ENCODE measurements around the gene GSTA4. TPM values are rescaled to one million over a fixed set of nuclear protein-coding genes. Genes with fewer than 3 reads are reported as not detected.

The GSTA4 gene
- total and polyA plus RNA-seq, 2 of the 13 experiments (the other 11 are each of a cell fraction or from before 2014, with no cell fraction given) = 34.1 to 53.6 TPM

DNA sequence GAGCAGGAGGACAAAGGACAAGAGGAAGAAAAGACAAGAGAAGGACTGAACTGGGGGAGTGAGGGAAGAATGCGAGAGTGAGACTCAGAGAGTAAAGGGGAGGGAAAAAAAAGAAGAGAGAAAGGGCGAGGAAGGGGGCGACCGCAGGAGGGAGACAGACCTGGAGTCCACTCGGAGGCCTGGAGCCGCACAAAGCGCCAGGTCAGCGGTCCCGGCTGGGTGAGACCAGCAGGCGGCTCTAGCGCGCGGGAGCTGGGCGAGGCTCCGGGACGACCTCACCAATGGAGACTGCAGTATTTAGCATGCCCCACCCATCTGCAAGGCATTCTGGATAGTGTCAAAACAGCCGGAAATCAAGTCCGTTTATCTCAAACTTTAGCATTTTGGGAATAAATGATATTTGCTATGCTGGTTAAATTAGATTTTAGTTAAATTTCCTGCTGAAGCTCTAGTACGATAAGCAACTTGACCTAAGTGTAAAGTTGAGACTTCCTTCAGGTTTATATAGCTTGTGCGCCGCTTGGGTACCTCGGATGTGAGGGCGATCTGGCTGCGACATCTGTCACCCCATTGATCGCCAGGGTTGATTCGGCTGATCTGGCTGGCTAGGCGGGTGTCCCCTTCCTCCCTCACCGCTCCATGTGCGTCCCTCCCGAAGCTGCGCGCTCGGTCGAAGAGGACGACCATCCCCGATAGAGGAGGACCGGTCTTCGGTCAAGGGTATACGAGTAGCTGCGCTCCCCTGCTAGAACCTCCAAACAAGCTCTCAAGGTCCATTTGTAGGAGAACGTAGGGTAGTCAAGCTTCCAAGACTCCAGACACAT, at the start of gene GSTA4 (continued):
- TF ChIP-seq, protein P1, sequence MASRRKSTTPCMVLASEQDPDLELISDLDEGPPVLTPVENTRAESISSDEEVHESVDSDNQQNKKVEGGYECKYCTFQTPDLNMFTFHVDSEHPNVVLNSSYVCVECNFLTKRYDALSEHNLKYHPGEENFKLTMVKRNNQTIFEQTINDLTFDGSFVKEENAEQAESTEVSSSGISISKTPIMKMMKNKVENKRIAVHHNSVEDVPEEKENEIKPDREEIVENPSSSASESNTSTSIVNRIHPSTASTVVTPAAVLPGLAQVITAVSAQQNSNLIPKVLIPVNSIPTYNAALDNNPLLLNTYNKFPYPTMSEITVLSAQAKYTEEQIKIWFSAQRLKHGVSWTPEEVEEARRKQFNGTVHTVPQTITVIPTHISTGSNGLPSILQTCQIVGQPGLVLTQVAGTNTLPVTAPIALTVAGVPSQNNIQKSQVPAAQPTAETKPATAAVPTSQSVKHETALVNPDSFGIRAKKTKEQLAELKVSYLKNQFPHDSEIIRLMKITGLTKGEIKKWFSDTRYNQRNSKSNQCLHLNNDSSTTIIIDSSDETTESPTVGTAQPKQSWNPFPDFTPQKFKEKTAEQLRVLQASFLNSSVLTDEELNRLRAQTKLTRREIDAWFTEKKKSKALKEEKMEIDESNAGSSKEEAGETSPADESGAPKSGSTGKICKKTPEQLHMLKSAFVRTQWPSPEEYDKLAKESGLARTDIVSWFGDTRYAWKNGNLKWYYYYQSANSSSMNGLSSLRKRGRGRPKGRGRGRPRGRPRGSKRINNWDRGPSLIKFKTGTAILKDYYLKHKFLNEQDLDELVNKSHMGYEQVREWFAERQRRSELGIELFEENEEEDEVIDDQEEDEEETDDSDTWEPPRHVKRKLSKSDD (CRISPR knock-in tag; IDR thresholded peaks at IDR 0.05; ENCODE audit: low read depth) = peak; percentile 45; the same call in 1 of the 2 replicates
- peak; percentile 54; the same call in 1 of the 2 replicates for TF ChIP-seq SNAI1 (CRISPR knock-in tag; IDR thresholded peaks at IDR 0.05; ENCODE audit: borderline replicate concordance)
- peak; percentile 86 for TF ChIP-seq BORCS8-MEF2B (CRISPR knock-in tag; IDR thresholded peaks at IDR 0.05)
- TF ChIP-seq ZNF775 (CRISPR knock-in tag; IDR thresholded peaks at IDR 0.05; ENCODE audit: borderline replicate concordance) = peak; percentile 59; the same call in 1 of the 2 replicates
- TF ChIP-seq, protein P2, sequence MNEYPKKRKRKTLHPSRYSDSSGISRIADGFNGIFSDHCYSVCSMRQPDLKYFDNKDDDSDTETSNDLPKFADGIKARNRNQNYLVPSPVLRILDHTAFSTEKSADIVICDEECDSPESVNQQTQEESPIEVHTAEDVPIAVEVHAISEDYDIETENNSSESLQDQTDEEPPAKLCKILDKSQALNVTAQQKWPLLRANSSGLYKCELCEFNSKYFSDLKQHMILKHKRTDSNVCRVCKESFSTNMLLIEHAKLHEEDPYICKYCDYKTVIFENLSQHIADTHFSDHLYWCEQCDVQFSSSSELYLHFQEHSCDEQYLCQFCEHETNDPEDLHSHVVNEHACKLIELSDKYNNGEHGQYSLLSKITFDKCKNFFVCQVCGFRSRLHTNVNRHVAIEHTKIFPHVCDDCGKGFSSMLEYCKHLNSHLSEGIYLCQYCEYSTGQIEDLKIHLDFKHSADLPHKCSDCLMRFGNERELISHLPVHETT (CRISPR knock-in tag; conservative IDR thresholded peaks at IDR 0.05) = peak; percentile 58; the same call in 1 of the 2 replicates
- peak; percentile 19; the same call in 1 of the 2 replicates for TF ChIP-seq KLF15 (CRISPR knock-in tag; IDR thresholded peaks at IDR 0.05; ENCODE audit: borderline replicate concordance)
- TF ChIP-seq, protein P3, sequence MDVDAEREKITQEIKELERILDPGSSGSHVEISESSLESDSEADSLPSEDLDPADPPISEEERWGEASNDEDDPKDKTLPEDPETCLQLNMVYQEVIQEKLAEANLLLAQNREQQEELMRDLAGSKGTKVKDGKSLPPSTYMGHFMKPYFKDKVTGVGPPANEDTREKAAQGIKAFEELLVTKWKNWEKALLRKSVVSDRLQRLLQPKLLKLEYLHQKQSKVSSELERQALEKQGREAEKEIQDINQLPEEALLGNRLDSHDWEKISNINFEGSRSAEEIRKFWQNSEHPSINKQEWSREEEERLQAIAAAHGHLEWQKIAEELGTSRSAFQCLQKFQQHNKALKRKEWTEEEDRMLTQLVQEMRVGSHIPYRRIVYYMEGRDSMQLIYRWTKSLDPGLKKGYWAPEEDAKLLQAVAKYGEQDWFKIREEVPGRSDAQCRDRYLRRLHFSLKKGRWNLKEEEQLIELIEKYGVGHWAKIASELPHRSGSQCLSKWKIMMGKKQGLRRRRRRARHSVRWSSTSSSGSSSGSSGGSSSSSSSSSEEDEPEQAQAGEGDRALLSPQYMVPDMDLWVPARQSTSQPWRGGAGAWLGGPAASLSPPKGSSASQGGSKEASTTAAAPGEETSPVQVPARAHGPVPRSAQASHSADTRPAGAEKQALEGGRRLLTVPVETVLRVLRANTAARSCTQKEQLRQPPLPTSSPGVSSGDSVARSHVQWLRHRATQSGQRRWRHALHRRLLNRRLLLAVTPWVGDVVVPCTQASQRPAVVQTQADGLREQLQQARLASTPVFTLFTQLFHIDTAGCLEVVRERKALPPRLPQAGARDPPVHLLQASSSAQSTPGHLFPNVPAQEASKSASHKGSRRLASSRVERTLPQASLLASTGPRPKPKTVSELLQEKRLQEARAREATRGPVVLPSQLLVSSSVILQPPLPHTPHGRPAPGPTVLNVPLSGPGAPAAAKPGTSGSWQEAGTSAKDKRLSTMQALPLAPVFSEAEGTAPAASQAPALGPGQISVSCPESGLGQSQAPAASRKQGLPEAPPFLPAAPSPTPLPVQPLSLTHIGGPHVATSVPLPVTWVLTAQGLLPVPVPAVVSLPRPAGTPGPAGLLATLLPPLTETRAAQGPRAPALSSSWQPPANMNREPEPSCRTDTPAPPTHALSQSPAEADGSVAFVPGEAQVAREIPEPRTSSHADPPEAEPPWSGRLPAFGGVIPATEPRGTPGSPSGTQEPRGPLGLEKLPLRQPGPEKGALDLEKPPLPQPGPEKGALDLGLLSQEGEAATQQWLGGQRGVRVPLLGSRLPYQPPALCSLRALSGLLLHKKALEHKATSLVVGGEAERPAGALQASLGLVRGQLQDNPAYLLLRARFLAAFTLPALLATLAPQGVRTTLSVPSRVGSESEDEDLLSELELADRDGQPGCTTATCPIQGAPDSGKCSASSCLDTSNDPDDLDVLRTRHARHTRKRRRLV (CRISPR knock-in tag; IDR thresholded peaks at IDR 0.05) = peak; percentile 100
- TF ChIP-seq, protein P4, sequence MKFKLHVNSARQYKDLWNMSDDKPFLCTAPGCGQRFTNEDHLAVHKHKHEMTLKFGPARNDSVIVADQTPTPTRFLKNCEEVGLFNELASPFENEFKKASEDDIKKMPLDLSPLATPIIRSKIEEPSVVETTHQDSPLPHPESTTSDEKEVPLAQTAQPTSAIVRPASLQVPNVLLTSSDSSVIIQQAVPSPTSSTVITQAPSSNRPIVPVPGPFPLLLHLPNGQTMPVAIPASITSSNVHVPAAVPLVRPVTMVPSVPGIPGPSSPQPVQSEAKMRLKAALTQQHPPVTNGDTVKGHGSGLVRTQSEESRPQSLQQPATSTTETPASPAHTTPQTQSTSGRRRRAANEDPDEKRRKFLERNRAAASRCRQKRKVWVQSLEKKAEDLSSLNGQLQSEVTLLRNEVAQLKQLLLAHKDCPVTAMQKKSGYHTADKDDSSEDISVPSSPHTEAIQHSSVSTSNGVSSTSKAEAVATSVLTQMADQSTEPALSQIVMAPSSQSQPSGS (CRISPR knock-in tag; IDR thresholded peaks at IDR 0.05) = peak; percentile 86
- TF ChIP-seq, protein P5, sequence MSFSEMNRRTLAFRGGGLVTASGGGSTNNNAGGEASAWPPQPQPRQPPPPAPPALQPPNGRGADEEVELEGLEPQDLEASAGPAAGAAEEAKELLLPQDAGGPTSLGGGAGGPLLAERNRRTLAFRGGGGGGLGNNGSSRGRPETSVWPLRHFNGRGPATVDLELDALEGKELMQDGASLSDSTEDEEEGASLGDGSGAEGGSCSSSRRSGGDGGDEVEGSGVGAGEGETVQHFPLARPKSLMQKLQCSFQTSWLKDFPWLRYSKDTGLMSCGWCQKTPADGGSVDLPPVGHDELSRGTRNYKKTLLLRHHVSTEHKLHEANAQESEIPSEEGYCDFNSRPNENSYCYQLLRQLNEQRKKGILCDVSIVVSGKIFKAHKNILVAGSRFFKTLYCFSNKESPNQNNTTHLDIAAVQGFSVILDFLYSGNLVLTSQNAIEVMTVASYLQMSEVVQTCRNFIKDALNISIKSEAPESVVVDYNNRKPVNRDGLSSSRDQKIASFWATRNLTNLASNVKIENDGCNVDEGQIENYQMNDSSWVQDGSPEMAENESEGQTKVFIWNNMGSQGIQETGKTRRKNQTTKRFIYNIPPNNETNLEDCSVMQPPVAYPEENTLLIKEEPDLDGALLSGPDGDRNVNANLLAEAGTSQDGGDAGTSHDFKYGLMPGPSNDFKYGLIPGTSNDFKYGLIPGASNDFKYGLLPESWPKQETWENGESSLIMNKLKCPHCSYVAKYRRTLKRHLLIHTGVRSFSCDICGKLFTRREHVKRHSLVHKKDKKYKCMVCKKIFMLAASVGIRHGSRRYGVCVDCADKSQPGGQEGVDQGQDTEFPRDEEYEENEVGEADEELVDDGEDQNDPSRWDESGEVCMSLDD (CRISPR knock-in tag; IDR thresholded peaks at IDR 0.05; ENCODE audit: borderline replicate concordance) = peak; percentile 95
- TF ChIP-seq PITX1 (CRISPR knock-in tag; IDR thresholded peaks at IDR 0.05) = peak; percentile 57; the same call in 1 of the 2 replicates
- 0 out of 2 replicates have a peak, but pooled peaks have one; percentile 75 for TF ChIP-seq GFI1 (CRISPR knock-in tag; IDR thresholded peaks at IDR 0.05; ENCODE audit: borderline replicate concordance)
- TF ChIP-seq ZNF180 (CRISPR knock-in tag; IDR thresholded peaks at IDR 0.05; ENCODE audit: borderline replicate concordance, low read depth) = 0 out of 2 replicates have a peak, but pooled peaks have one; percentile 47
- peak; percentile 84 for TF ChIP-seq KMT2B (CRISPR knock-in tag; IDR thresholded peaks at IDR 0.05)
